Liver (tissue), 9 donors: Measurements from ENCODE around the gene NEDD4. TPM values are rescaled to one million over a fixed set of nuclear protein-coding genes. Genes with fewer than 3 reads are reported as not detected.

ENCODE experiments used
- DNase-seq: peaks from one replicate; pipeline ENCODE4 v3.0.0-alpha.2; 2017; ENCODE audit warnings: low spot score
- H3K27ac ChIP-seq, 2 donors: one replicate each; pipeline ENCODE4 v1.7.0; 2013; ENCODE audit warnings: inconsistent platforms in 2 of 2, low read length in 2 of 2, control low read depth in 1 of 2, low read depth in 1 of 2, mild to moderate bottlenecking in 1 of 2
- H3K27me3 ChIP-seq, 4 donors: one replicate each; pipeline versions ENCODE4 v1.6.1 to v1.7.0; 2013; ENCODE audit warnings: low read length in 3 of 4, inconsistent platforms in 1 of 4, mild to moderate bottlenecking in 1 of 4, moderate library complexity in 1 of 4; ENCODE audit not compliant: control insufficient read depth in 4 of 4, insufficient read depth in 4 of 4
- H3K36me3 ChIP-seq, 4 donors: one replicate each; pipeline versions ENCODE4 v1.6.1 to v1.7.0; 2013; ENCODE audit warnings: low read length in 3 of 4, mild to moderate bottlenecking in 3 of 4, low read depth in 1 of 4, moderate library complexity in 1 of 4; ENCODE audit not compliant: control insufficient read depth in 4 of 4, insufficient read depth in 3 of 4
- H3K4me1 ChIP-seq, 4 donors: one replicate each; pipeline versions ENCODE4 v1.6.1 to v1.7.0; 2013; ENCODE audit warnings: low read length in 3 of 4, mild to moderate bottlenecking in 3 of 4, moderate library complexity in 1 of 4; ENCODE audit not compliant: control insufficient read depth in 4 of 4, insufficient read depth in 4 of 4
- H3K4me3 ChIP-seq, 3 donors: one replicate each; pipeline versions ENCODE4 v1.6.1 to v1.7.0; 2013; ENCODE audit warnings: low read length in 3 of 3, control low read depth in 1 of 3, low read depth in 1 of 3, mild to moderate bottlenecking in 1 of 3
- H3K9ac ChIP-seq, 2 donors: one replicate each; pipeline ENCODE4 v1.7.0; 2013; ENCODE audit warnings: low read length in 2 of 2, mild to moderate bottlenecking in 2 of 2, moderate library complexity in 2 of 2, control low read depth in 1 of 2, low read depth in 1 of 2
- H3K9me3 ChIP-seq, 4 donors: one replicate each; pipeline versions ENCODE4 v1.6.1 to v1.7.0; 2013; ENCODE audit warnings: low read length in 3 of 4; ENCODE audit not compliant: control insufficient read depth in 4 of 4
- FOXA1 ChIP-seq: IDR thresholded peaks from 2 replicates; pipeline ENCODE4 v1.6.1; 2016; ENCODE audit warnings: antibody characterized with exemption
- FOXA2 ChIP-seq: IDR thresholded peaks from 2 replicates; pipeline ENCODE4 v1.6.1; 2016; ENCODE audit warnings: antibody characterized with exemption
- GABPA ChIP-seq, 2 donors: IDR thresholded peaks in 1 of 2; conservative IDR thresholded peaks in 1 of 2; 2 replicates each; pipeline ENCODE4 v1.6.1; 2016; ENCODE audit warnings: antibody characterized with exemption in 2 of 2, mild to moderate bottlenecking in 1 of 2, moderate library complexity in 1 of 2
- NR2F2 ChIP-seq: IDR thresholded peaks from 2 replicates; pipeline ENCODE4 v1.6.1; 2016; ENCODE audit warnings: antibody characterized with exemption
- RAD21 ChIP-seq, 2 donors: IDR thresholded peaks; 2 replicates each; pipeline ENCODE4 v1.6.1; 2016; ENCODE audit warnings: antibody characterized with exemption in 2 of 2, mild to moderate bottlenecking in 2 of 2
- RXRA ChIP-seq, 2 donors: IDR thresholded peaks; 2 replicates each; pipeline ENCODE4 v1.6.1; 2017 to 2018; ENCODE audit warnings: antibody characterized with exemption in 2 of 2, mild to moderate bottlenecking in 1 of 2
- WGBS: extraction: QIAGEN DNeasy Blood & Tissue Kit; methylation state at CpG from one replicate; pipeline ENCODE4 v1.1.7; 2013; 5-methylcytosine and 5-hydroxymethylcytosine counted together
- polyA plus RNA-seq, 2 donors: library from polyadenylated mRNA; stranded (reverse) in 1 of 2; unstranded in 1 of 2; fragments of 200-250 nt in 1 of 2; fragments of >200 nt in 1 of 2; fragmentation: Nextera tagmentation in 1 of 2; extraction: Ambion mirVana in 1 of 2; gene quantifications; one replicate each; pipeline versions ENCODE4 v1.2.1 to v1.2.3, GENCODE V29; 2013 to 2015
- total RNA-seq, 2 donors: library from RNA; depleted of rRNA; stranded (reverse); fragments of >200 nt; gene quantifications; one replicate each; pipeline ENCODE4 v1.2.3, GENCODE V29; 2014
- TF ChIP-seq, protein P1 (sequence below): fragments of 150-350 bp; IDR thresholded peaks from 2 replicates; pipeline ENCODE4 v1.5.1; 2017; ENCODE audit warnings: improper control_type of control experiment, low read depth, low read length; ENCODE audit not compliant: missing input control
- TF ChIP-seq, protein P2 (sequence below): IDR thresholded peaks from 2 replicates; pipeline ENCODE4 v1.6.1; 2016; ENCODE audit warnings: antibody characterized with exemption
- TF ChIP-seq, protein P3 (sequence below): IDR thresholded peaks from 2 replicates; pipeline ENCODE4 v1.6.1; 2016; ENCODE audit warnings: antibody characterized with exemption
- donor health status: healthy.
- donor health status: healthy.
- donor health status: healthy.
- donor health status: healthy.
- donor health status: healthy.

The NEDD4 gene
- total and polyA plus RNA-seq, 4 donors, result 9.1 to 17.5 (median 12.4) TPM

DNA sequence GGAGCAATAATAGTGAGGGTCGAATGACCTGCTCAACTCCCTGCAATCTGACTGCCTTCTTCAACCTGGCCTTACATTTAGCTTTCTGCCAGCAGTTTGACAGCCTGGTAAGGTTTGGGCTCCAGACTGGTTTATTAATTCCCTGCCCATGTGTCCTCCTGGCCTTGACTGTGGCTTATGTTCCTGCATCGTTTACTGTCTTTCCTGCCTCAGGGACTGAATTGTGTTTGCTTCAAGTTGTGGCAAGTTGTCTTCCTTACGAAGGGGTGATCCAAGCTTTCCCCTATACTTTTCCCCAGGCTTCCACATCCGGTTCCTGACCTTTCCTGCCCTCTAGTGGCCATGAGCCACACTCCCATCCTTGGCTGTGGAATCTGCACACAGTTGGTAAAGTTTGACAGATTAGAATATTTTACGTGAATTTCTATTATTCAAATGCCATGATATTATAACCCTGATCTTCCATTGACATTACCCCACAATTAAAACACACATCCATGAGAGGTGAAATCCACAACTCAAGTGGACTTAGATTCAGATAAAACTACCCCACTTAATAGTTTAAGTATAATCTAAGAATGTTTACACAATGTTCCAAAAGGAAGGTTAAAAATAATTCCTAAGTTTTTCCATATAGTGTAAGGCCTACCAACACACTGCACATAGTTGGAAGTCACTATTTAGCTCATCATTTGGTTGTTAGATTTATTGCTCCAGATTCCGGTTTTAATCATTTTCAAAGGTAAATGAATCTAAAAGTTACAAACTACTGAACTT, 95.7 kb downstream of the NEDD4 start:
- Histone ChIP-seq H3K27ac (peak overlapping the region; percentile 22 to 55), H3K4me3 (no peak overlapping the region), H3K9ac (no peak overlapping the region), H3K4me1 (no peaks in the 10 kb centered on the region), H3K9me3 (no peaks in the 10 kb centered on the region), H3K27me3 (no peaks in the 10 kb centered on the region), H3K36me3 (no peaks in the 10 kb centered on the region)
- DNase-seq, result peak; percentile 41
- TF ChIP-seq FOXA2, result no peak
- TF ChIP-seq NR2F2, result peak; percentile 61
- TF ChIP-seq, protein P1, sequence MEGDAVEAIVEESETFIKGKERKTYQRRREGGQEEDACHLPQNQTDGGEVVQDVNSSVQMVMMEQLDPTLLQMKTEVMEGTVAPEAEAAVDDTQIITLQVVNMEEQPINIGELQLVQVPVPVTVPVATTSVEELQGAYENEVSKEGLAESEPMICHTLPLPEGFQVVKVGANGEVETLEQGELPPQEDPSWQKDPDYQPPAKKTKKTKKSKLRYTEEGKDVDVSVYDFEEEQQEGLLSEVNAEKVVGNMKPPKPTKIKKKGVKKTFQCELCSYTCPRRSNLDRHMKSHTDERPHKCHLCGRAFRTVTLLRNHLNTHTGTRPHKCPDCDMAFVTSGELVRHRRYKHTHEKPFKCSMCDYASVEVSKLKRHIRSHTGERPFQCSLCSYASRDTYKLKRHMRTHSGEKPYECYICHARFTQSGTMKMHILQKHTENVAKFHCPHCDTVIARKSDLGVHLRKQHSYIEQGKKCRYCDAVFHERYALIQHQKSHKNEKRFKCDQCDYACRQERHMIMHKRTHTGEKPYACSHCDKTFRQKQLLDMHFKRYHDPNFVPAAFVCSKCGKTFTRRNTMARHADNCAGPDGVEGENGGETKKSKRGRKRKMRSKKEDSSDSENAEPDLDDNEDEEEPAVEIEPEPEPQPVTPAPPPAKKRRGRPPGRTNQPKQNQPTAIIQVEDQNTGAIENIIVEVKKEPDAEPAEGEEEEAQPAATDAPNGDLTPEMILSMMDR, result peak; percentile 76
- TF ChIP-seq RAD21 (IDR thresholded peaks at IDR 0.05), result peak; percentile 65 to 82
- TF ChIP-seq RXRA (IDR thresholded peaks at IDR 0.05), result no peak
- TF ChIP-seq GABPA (IDR thresholded peaks at IDR 0.05 in 1 of 2, conservative IDR thresholded peaks at IDR 0.05 in 1 of 2), result peak in 1 of 2 donors; percentile 24
- WGBS, result 38% methylated on average over 6 of the region's 6 CpGs

DNA sequence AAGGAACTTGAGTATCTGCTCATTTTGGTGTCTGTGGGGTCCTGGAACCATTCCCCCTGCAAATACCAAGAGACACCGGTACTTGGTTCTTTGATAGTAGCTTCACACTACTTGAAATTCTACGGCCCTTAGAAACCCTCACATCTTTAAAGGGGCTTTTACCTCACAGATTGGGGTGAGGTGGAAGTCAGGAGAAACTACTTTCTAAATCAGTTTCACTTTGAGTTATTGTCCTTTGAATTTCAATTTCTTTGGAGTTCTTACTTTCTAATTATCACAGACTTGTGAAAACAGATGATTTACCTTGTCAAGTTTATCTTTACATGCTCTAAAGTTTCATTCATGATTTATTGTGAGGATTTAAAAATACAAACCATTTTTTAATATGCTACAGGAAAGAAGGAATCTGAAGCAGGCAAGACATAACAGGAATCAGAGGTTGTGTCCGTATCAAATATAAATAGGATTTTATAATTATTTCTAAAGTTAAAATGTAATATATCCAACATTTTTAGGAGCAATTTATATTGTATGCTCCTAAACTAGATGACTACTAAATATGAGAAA, 98.9 kb downstream of the NEDD4 start:
- no peak for TF ChIP-seq FOXA1
- TF ChIP-seq, protein P2, sequence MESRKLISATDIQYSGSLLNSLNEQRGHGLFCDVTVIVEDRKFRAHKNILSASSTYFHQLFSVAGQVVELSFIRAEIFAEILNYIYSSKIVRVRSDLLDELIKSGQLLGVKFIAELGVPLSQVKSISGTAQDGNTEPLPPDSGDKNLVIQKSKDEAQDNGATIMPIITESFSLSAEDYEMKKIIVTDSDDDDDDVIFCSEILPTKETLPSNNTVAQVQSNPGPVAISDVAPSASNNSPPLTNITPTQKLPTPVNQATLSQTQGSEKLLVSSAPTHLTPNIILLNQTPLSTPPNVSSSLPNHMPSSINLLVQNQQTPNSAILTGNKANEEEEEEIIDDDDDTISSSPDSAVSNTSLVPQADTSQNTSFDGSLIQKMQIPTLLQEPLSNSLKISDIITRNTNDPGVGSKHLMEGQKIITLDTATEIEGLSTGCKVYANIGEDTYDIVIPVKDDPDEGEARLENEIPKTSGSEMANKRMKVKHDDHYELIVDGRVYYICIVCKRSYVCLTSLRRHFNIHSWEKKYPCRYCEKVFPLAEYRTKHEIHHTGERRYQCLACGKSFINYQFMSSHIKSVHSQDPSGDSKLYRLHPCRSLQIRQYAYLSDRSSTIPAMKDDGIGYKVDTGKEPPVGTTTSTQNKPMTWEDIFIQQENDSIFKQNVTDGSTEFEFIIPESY, result no peak
- no peak for TF ChIP-seq RAD21 (IDR thresholded peaks at IDR 0.05)
- TF ChIP-seq, protein P3, sequence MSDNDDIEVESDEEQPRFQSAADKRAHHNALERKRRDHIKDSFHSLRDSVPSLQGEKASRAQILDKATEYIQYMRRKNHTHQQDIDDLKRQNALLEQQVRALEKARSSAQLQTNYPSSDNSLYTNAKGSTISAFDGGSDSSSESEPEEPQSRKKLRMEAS, result no peak
- TF ChIP-seq, protein P1, result no peak
- TF ChIP-seq RXRA (IDR thresholded peaks at IDR 0.05), result no peak
- 76% methylated on average over 3 of the region's 3 CpGs for WGBS
- no peak for DNase-seq
- Histone ChIP-seq H3K36me3 (no peaks in the 10 kb centered on the region), H3K27me3 (no peaks in the 10 kb centered on the region), H3K27ac (no peak overlapping the region), H3K9me3 (no peaks in the 10 kb centered on the region), H3K4me1 (no peaks in the 10 kb centered on the region), H3K9ac (no peak overlapping the region), H3K4me3 (no peak overlapping the region)
